Glomerular visceral epithelial cell (primary cell): ENCODE data around the gene RPN1.

Experiments used
- DNase-seq: peaks from one replicate; pipeline ENCODE4 v3.0.0-alpha.2; 2016; ENCODE audit errors: extremely low spot score

RPN1 gene

GRCh38 chr3:128578346-128578745 lies 72.3 kb downstream of the RPN1 start:
- no peak for DNase-seq

- no peak for DNase-seq
These were observed 72.9 kb downstream of the RPN1 start for GRCh38 chr3:128577711-128578110.

GRCh38 chr3:128576290-128576689 lies 74.3 kb downstream of the RPN1 start:
- no peak for DNase-seq

GRCh38 chr3:128575777-128576176 lies 74.8 kb downstream of the RPN1 start:
- DNase-seq: no peak

- DNase-seq: no peak
These were observed 76.9 kb downstream of the RPN1 start for GRCh38 chr3:128573707-128574162.

- DNase-seq: no peak
These were observed 77.5 kb downstream of the RPN1 start for GRCh38 chr3:128573160-128573559.

- DNase-seq: no peak
These were observed 77.9 kb downstream of the RPN1 start for GRCh38 chr3:128572644-128573105.

- DNase-seq: no peak
These were observed 78.6 kb downstream of the RPN1 start for GRCh38 chr3:128572013-128572412.
